Neuronal stem cell (in vitro differentiated cells): ENCODE data around the gene CAPN12.

Source experiments
- DNase-seq: peaks from one replicate; pipeline ENCODE4 v3.0.0-alpha.2; 2013; ENCODE audit warnings: low spot score
- H2AFZ ChIP-seq: one replicate; pipeline ENCODE4 v1.6.1; 2013; ENCODE audit warnings: mild to moderate bottlenecking, low read length, inconsistent platforms
- H2AK5ac ChIP-seq: 2 replicates; pipeline ENCODE4 v1.6.1; 2013; ENCODE audit warnings: low read depth, mild to moderate bottlenecking, inconsistent platforms, low read length, moderate library complexity, mixed read lengths
- H2BK120ac ChIP-seq: 2 replicates; pipeline ENCODE4 v1.6.1; 2013; ENCODE audit warnings: low read depth, mild to moderate bottlenecking, inconsistent platforms, low read length, moderate library complexity, mixed read lengths
- H2BK12ac ChIP-seq: one replicate; pipeline ENCODE4 v1.6.1; 2013; ENCODE audit warnings: low read length, inconsistent platforms
- H2BK15ac ChIP-seq: 2 replicates; pipeline ENCODE4 v1.6.1; 2013; ENCODE audit warnings: mild to moderate bottlenecking, low read length, inconsistent platforms, mixed read lengths
- H2BK5ac ChIP-seq: one replicate; pipeline ENCODE4 v1.6.1; 2013; ENCODE audit warnings: inconsistent platforms, mild to moderate bottlenecking, low read length, moderate library complexity
- H3K14ac ChIP-seq: one replicate; pipeline ENCODE4 v1.6.1; 2013; ENCODE audit warnings: low read length, inconsistent platforms
- H3K18ac ChIP-seq: 2 replicates; pipeline ENCODE4 v1.6.1; 2013; ENCODE audit warnings: low read length, inconsistent platforms
- H3K23ac ChIP-seq: 2 replicates; pipeline ENCODE4 v1.6.1; 2013; ENCODE audit warnings: low read depth, mild to moderate bottlenecking, mixed read lengths, low read length, inconsistent platforms; ENCODE audit not compliant: poor library complexity
- H3K27ac ChIP-seq: replicated peaks from 3 replicates; pipeline ENCODE4 v1.5.1; 2013; ENCODE audit warnings: low read length, inconsistent platforms
- H3K27me3 ChIP-seq, 3 experiments: 2 replicates each; pipeline ENCODE4 v1.6.1; 2013; ENCODE audit warnings: low read length in 3 of 3, mild to moderate bottlenecking in 2 of 3, inconsistent platforms in 1 of 3, low read depth in 1 of 3, mixed read lengths in 1 of 3, moderate library complexity in 1 of 3; ENCODE audit not compliant: control insufficient read depth in 3 of 3, insufficient read depth in 3 of 3
- H3K36me3 ChIP-seq, 2 donors: replicated peaks in 1 of 2; 2 replicates each; pipeline ENCODE4 v1.6.1; 2013; ENCODE audit warnings: low read length in 2 of 2; ENCODE audit not compliant: control insufficient read depth in 2 of 2, insufficient read depth in 2 of 2
- H3K4ac ChIP-seq: 2 replicates; pipeline ENCODE4 v1.6.1; 2013; ENCODE audit warnings: inconsistent platforms, mild to moderate bottlenecking, low read length, moderate library complexity
- H3K4me1 ChIP-seq, 2 donors: 1 replicate in 1 of 2; 2 replicates in 1 of 2; pipeline ENCODE4 v1.6.1; 2013; ENCODE audit warnings: low read length in 2 of 2, low read depth in 1 of 2; ENCODE audit not compliant: control insufficient read depth in 2 of 2, insufficient read depth in 1 of 2
- H3K4me2 ChIP-seq: one replicate; pipeline ENCODE4 v1.6.1; 2013; ENCODE audit warnings: mild to moderate bottlenecking, low read length, inconsistent platforms; ENCODE audit not compliant: insufficient read depth, poor library complexity, severe bottlenecking
- H3K4me3 ChIP-seq, 2 donors: 2 replicates each; pipeline ENCODE4 v1.5.1; 2013; ENCODE audit warnings: low read length in 2 of 2, mild to moderate bottlenecking in 2 of 2, inconsistent platforms in 1 of 2, moderate library complexity in 1 of 2
- H3K79me1 ChIP-seq: one replicate; pipeline ENCODE4 v1.6.1; 2013; ENCODE audit warnings: low read depth, mild to moderate bottlenecking, inconsistent platforms, low read length, moderate library complexity
- H3K9ac ChIP-seq: one replicate; pipeline ENCODE4 v1.6.1; 2013; ENCODE audit warnings: mild to moderate bottlenecking, low read depth, low read length, inconsistent platforms; ENCODE audit not compliant: poor library complexity
- H3K9me3 ChIP-seq, 2 donors: replicated peaks in 1 of 2; 2 replicates each; pipeline versions ENCODE3 to v1.6.1; 2013; ENCODE audit warnings: low read length in 2 of 2, mild to moderate bottlenecking in 2 of 2, inconsistent platforms in 1 of 2, low read depth in 1 of 2, mixed read lengths in 1 of 2, moderate library complexity in 1 of 2; ENCODE audit not compliant: control insufficient read depth in 2 of 2, insufficient read depth in 1 of 2
- H4K8ac ChIP-seq: one replicate; pipeline ENCODE4 v1.6.1; 2013; ENCODE audit warnings: low read depth, mild to moderate bottlenecking, inconsistent platforms, low read length, moderate library complexity
- H4K91ac ChIP-seq: one replicate; pipeline ENCODE4 v1.6.1; 2013; ENCODE audit warnings: low read length, low read depth, mild to moderate bottlenecking, inconsistent platforms; ENCODE audit not compliant: poor library complexity
- WGBS, 2 donors: extraction: QIAGEN DNeasy Blood & Tissue Kit; methylation state at CpG; one replicate each; pipeline ENCODE4 v1.1.7; 2013; ENCODE audit warnings: missing lambda C conversion rate in 2 of 2, mixed read lengths in 1 of 2; ENCODE audit not compliant: insufficient read length in 2 of 2, insufficient replicate concordance in 1 of 2; ENCODE audit errors: extremely low coverage in 2 of 2; 5-methylcytosine and 5-hydroxymethylcytosine counted together

The CAPN12 gene

GRCh38 chr19:38705197-38706019 lies 38.9 kb downstream of the CAPN12 start:
- DNase-seq: no peak
- no peak overlapping the region for H3K4ac ChIP-seq
- no CpG with 5 or more reads among the region's 22 CpGs for WGBS, 2 donors

GRCh38 chr19:38704488-38705026 lies 39.7 kb downstream of the CAPN12 start:
- Histone ChIP-seq H3K4ac (no peak overlapping the region), H3K4me2 (no peak overlapping the region), H2BK5ac (peak overlapping the region; percentile 29), H3K9ac (no peak overlapping the region), H4K91ac (no peak overlapping the region), H2BK120ac (no peak overlapping the region), H3K36me3 (peaks cover 79 to 100% of the 10 kb centered on the region in 2 donors), H3K79me1 (peaks cover 28% of the 10 kb centered on the region), H2AK5ac (no peak overlapping the region), H3K4me3 (no peak overlapping the region), H3K27ac (no peak overlapping the region), H3K9me3 (no peaks in the 10 kb centered on the region), H4K8ac (no peak overlapping the region), H3K27me3 (no peaks in the 10 kb centered on the region), H2BK12ac (no peak overlapping the region), H3K14ac (no peak overlapping the region), H3K18ac (no peak overlapping the region), H3K23ac (no peak overlapping the region), H3K4me1 (peaks cover 0 to 15% of the 10 kb centered on the region in 2 donors), H2BK15ac (no peak overlapping the region), H2AFZ (no peak overlapping the region)
- no CpG with 5 or more reads among the region's 13 CpGs for WGBS, 2 donors
- DNase-seq: no peak

More at GRCh38 chr19:38705197-38706019, 38.9 kb downstream of the CAPN12 start:
- no peak overlapping the region for H2BK15ac ChIP-seq
- H2BK12ac ChIP-seq: no peak overlapping the region
- peak overlapping the region; percentile 29 for H2BK5ac ChIP-seq
- no peaks in the 10 kb centered on the region for H3K9me3 ChIP-seq
- H3K9ac ChIP-seq: peak overlapping the region; percentile 35
- no peak overlapping the region for H2AFZ ChIP-seq
- H3K27ac ChIP-seq: no peak overlapping the region
- no peak overlapping the region for H2BK120ac ChIP-seq
- no peak overlapping the region for H4K91ac ChIP-seq
- no peak overlapping the region for H3K18ac ChIP-seq
- peaks cover 85 to 100% of the 10 kb centered on the region in 2 donors for H3K36me3 ChIP-seq
- H4K8ac ChIP-seq: no peak overlapping the region
- no peak overlapping the region for H3K14ac ChIP-seq
- peak overlapping the region; percentile 77 for H3K23ac ChIP-seq
- H3K4me3 ChIP-seq: no peak overlapping the region
- H3K27me3 ChIP-seq: no peaks in the 10 kb centered on the region
- H3K4me1 ChIP-seq: peaks cover 0 to 7% of the 10 kb centered on the region in 2 donors
- peaks cover 26% of the 10 kb centered on the region for H3K79me1 ChIP-seq
- H2AK5ac ChIP-seq: peak overlapping the region; percentile 17
- no peak overlapping the region for H3K4me2 ChIP-seq

GRCh38 chr19:38703509-38703908 lies 40.8 kb downstream of the CAPN12 start:
- H3K9me3 ChIP-seq: no peaks in the 10 kb centered on the region
- no peak overlapping the region for H2BK120ac ChIP-seq
- no peak overlapping the region for H2AFZ ChIP-seq
- H3K27ac ChIP-seq: no peak overlapping the region
- H3K4me1 ChIP-seq: peaks cover 8 to 21% of the 10 kb centered on the region in 2 donors
- H3K4me2 ChIP-seq: no peak overlapping the region
- no peaks in the 10 kb centered on the region for H3K27me3 ChIP-seq
- no peak overlapping the region for H2BK12ac ChIP-seq
- H3K14ac ChIP-seq: no peak overlapping the region
- no peak overlapping the region for H3K9ac ChIP-seq
- peaks cover 25% of the 10 kb centered on the region for H3K79me1 ChIP-seq
- H2BK5ac ChIP-seq: no peak overlapping the region
- no peak overlapping the region for H3K18ac ChIP-seq
- H3K4ac ChIP-seq: no peak overlapping the region
- no peak overlapping the region for H4K91ac ChIP-seq
- no peak overlapping the region for H2BK15ac ChIP-seq
- no peak overlapping the region for H2AK5ac ChIP-seq
- H3K23ac ChIP-seq: peak overlapping the region; percentile 25
- no peak for DNase-seq
- H3K36me3 ChIP-seq: peaks cover 72 to 90% of the 10 kb centered on the region in 2 donors
- no CpG with 5 or more reads among the region's 14 CpGs for WGBS, 2 donors
- no peak overlapping the region for H4K8ac ChIP-seq
- H3K4me3 ChIP-seq: no peak overlapping the region

- no CpG with 5 or more reads among the region's 14 CpGs for WGBS, 2 donors
- H2BK5ac ChIP-seq: no peak overlapping the region
- peaks cover 60 to 78% of the 10 kb centered on the region in 2 donors for H3K36me3 ChIP-seq
Measured at GRCh38 chr19:38702278-38702677, 42.0 kb downstream of the CAPN12 start.

More at GRCh38 chr19:38702278-38702677, 42.0 kb downstream of the CAPN12 start:
- Histone ChIP-seq H3K18ac (no peak overlapping the region), H4K91ac (no peak overlapping the region), H3K9me3 (no peaks in the 10 kb centered on the region), H2BK12ac (no peak overlapping the region), H3K4me1 (peaks cover 13 to 33% of the 10 kb centered on the region in 2 donors), H3K4me3 (no peak overlapping the region), H3K4ac (no peak overlapping the region), H3K27ac (no peak overlapping the region), H2AK5ac (no peak overlapping the region), H2BK15ac (peak overlapping the region; percentile 69), H3K27me3 (no peaks in the 10 kb centered on the region), H3K9ac (peak overlapping the region; percentile 32), H2AFZ (no peak overlapping the region), H4K8ac (no peak overlapping the region), H3K14ac (no peak overlapping the region), H3K23ac (no peak overlapping the region), H2BK120ac (no peak overlapping the region), H3K79me1 (peaks cover 28% of the 10 kb centered on the region), H3K4me2 (no peak overlapping the region)
- no peak for DNase-seq
